ENCODE data around the gene MTCH1. TPM values are rescaled to one million over a fixed set of nuclear protein-coding genes. Genes with fewer than 3 reads are reported as not detected.

MTCH1 gene
- total and polyA plus RNA-seq, 2 experiments from 2014 or later = 108 to 271 TPM

DNA sequence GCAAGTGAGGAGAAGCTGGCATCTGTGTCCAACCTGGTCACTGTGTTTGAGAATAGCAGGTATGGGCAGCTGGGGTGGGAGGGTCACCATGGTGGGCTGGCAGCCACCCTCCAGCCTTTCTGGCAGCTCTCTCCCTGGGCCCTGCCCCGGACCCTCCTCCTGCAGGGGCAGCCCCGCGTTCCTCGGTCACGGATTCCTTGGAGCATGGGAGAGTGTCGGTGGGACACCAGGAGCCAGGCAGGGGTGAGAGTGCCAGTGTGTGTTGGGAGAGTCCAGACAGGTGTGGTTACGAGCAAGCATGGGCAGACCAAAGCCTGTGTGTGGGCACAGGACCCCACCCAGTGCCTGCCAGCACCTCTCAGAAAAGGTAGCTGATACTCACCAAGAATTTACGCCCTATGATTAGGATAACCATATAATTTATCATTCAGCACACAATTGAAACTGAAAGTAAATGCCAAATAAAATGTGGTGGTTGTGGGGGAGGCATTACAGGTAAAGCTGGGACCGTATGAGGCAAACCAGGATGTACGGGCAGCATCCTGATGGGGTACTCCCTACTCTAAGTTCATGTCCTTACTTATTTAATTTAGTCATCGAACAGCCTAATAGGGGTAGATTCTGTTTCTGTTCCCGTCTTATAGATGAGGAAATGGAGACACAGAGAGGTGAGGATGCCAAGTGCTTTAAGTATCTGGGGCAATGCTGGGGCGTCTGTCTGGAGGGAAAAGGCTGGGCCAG is 20.0 kb upstream of the MTCH1 start:
- Mint-ChIP-seq H3K27me3 (ENCODE audit: insufficient read depth, low read depth, poor library complexity) (peaks cover 14% of the 10 kb centered on the region), H3K4me1 (no peaks in the 10 kb centered on the region), H3K9me3 (no peaks in the 10 kb centered on the region), H3K27ac (no peak overlapping the region), H3K36me3 (ENCODE audit: low read depth) (no peaks in the 10 kb centered on the region), H3K4me3 (no peak overlapping the region; the same call in 2 of the 3 replicates)
- Histone ChIP-seq H3K9me2 (ENCODE audit: insufficient read depth) (no peaks in the 10 kb centered on the region), H3K4me1 (ENCODE audit: insufficient read depth) (no peaks in the 10 kb centered on the region), H3K27me3 (ENCODE audit: insufficient read depth) (no peaks in the 10 kb centered on the region), H3K79me2 (replicated peaks; ENCODE audit: insufficient read depth) (no peaks in the 10 kb centered on the region), H3K4me3 (no peak overlapping the region), H3K4me2 (no peak overlapping the region), H3K27ac (ENCODE audit: low read depth) (no peak overlapping the region), H4K20me1 (replicated peaks; ENCODE audit: insufficient read depth) (no peaks in the 10 kb centered on the region), H3F3A (replicated peaks; ENCODE audit: low read depth) (no peaks in the 10 kb centered on the region), H2AFZ (0 out of 2 replicates have a peak overlapping the region, but pooled peaks have one; percentile 56), H3K36me3 (ENCODE audit: insufficient read depth) (no peaks in the 10 kb centered on the region)
- no peak for TF ChIP-seq POLR2AphosphoS5 (IDR thresholded peaks at IDR 0.05; ENCODE audit: low read depth)
- TF ChIP-seq, protein P1, sequence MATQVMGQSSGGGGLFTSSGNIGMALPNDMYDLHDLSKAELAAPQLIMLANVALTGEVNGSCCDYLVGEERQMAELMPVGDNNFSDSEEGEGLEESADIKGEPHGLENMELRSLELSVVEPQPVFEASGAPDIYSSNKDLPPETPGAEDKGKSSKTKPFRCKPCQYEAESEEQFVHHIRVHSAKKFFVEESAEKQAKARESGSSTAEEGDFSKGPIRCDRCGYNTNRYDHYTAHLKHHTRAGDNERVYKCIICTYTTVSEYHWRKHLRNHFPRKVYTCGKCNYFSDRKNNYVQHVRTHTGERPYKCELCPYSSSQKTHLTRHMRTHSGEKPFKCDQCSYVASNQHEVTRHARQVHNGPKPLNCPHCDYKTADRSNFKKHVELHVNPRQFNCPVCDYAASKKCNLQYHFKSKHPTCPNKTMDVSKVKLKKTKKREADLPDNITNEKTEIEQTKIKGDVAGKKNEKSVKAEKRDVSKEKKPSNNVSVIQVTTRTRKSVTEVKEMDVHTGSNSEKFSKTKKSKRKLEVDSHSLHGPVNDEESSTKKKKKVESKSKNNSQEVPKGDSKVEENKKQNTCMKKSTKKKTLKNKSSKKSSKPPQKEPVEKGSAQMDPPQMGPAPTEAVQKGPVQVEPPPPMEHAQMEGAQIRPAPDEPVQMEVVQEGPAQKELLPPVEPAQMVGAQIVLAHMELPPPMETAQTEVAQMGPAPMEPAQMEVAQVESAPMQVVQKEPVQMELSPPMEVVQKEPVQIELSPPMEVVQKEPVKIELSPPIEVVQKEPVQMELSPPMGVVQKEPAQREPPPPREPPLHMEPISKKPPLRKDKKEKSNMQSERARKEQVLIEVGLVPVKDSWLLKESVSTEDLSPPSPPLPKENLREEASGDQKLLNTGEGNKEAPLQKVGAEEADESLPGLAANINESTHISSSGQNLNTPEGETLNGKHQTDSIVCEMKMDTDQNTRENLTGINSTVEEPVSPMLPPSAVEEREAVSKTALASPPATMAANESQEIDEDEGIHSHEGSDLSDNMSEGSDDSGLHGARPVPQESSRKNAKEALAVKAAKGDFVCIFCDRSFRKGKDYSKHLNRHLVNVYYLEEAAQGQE (IDR thresholded peaks at IDR 0.05; ENCODE audit: unreplicated experiment) = no peak
- no peak for TF ChIP-seq EZH2phosphoT487 (IDR thresholded peaks at IDR 0.05; ENCODE audit: unreplicated experiment)
- TF ChIP-seq STAT1 (IDR thresholded peaks at IDR 0.05; ENCODE audit: unreplicated experiment) = no peak
- TF ChIP-seq, protein P2, sequence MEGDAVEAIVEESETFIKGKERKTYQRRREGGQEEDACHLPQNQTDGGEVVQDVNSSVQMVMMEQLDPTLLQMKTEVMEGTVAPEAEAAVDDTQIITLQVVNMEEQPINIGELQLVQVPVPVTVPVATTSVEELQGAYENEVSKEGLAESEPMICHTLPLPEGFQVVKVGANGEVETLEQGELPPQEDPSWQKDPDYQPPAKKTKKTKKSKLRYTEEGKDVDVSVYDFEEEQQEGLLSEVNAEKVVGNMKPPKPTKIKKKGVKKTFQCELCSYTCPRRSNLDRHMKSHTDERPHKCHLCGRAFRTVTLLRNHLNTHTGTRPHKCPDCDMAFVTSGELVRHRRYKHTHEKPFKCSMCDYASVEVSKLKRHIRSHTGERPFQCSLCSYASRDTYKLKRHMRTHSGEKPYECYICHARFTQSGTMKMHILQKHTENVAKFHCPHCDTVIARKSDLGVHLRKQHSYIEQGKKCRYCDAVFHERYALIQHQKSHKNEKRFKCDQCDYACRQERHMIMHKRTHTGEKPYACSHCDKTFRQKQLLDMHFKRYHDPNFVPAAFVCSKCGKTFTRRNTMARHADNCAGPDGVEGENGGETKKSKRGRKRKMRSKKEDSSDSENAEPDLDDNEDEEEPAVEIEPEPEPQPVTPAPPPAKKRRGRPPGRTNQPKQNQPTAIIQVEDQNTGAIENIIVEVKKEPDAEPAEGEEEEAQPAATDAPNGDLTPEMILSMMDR (conservative IDR thresholded peaks at IDR 0.05; ENCODE audit: low read depth in 2 of 2) = no peak
- no peak for TF ChIP-seq NANOG (IDR thresholded peaks at IDR 0.05; ENCODE audit: borderline replicate concordance)
- ATAC-seq = no peak
- no peak for DNase-seq (ENCODE audit: low spot score)

DNA sequence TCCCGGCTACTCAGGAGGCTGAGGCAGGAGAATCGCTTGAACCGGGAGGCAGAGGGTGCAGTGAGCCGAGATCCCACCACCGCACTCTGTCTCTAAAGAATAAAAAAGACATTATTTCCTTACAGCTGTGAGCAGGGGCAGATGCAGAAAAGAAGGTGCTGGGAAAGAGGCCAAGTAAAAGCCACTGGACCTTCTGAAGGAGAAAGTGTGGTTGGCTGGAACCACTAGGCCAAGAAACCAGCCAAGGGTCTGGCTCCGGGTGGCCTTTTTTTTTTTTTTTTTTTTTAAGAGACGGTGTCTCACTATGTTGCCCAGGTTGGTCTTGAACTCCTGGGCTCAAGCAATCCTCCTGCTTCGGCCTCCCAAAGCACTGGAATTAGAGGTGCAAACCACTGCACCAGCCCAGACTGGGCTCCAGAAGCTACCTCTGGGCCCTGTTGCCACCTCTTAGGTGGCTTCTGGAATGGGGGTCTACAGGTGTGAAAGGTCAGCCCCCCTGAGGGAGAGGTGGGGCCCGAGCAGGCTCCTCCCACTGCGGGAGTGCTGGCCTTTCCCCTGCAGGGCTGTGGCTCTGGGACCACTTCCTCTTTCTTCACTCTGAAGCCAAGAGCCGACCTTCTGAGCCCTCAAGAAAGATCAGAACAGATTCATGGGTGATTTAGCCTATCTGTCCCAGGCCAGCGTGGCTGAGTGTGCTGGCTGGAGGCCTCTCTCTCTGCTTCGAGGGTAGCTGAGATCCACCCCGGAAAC is 19.2 kb upstream of the MTCH1 start, which contains the start of gene FGD2:
Gene FGD2 (plus strand): TSS at position 595 of the 750 bp plus-strand sequence. CDS start 163 bp downstream, outside the sequence.
- Histone ChIP-seq H3K27me3 (ENCODE audit: insufficient read depth) (no peaks in the 10 kb centered on the region), H3K79me2 (replicated peaks; ENCODE audit: insufficient read depth) (no peaks in the 10 kb centered on the region), H3F3A (replicated peaks; ENCODE audit: low read depth) (no peaks in the 10 kb centered on the region), H3K9me2 (ENCODE audit: insufficient read depth) (no peaks in the 10 kb centered on the region), H3K4me2 (no peak within 1 kb of the TSS), H4K20me1 (replicated peaks; ENCODE audit: insufficient read depth) (no peaks in the 10 kb centered on the region), H2AFZ (0 out of 2 replicates have a peak within 1 kb of the TSS, but pooled peaks have one; percentile 56), H3K27ac (ENCODE audit: low read depth) (no peak within 1 kb of the TSS), H3K36me3 (ENCODE audit: insufficient read depth) (no peaks in the 10 kb centered on the region), H3K4me1 (ENCODE audit: insufficient read depth) (no peaks in the 10 kb centered on the region), H3K4me3 (no peak within 1 kb of the TSS)
- ATAC-seq (peak; percentile 21; the same call in 1 of the 3 replicates), DNase-seq (ENCODE audit: low spot score) (no peak)
- Mint-ChIP-seq H3K36me3 (ENCODE audit: low read depth) (no peaks in the 10 kb centered on the region), H3K4me1 (no peaks in the 10 kb centered on the region), H3K4me3 (no peak within 1 kb of the TSS; the same call in 2 of the 3 replicates), H3K9me3 (no peaks in the 10 kb centered on the region), H3K27me3 (ENCODE audit: insufficient read depth, low read depth, poor library complexity) (peaks cover 11% of the 10 kb centered on the region), H3K27ac (no peak within 1 kb of the TSS)
- TF ChIP-seq STAT1 (IDR thresholded peaks at IDR 0.05; ENCODE audit: unreplicated experiment) (no peak), JUNB (IDR thresholded peaks at IDR 0.05; ENCODE audit: unreplicated experiment) (no peak), ZNF331 (CRISPR knock-in tag; IDR thresholded peaks at IDR 0.05; ENCODE audit: low read depth) (no peak), CREB1 (CRISPR knock-in tag; IDR thresholded peaks at IDR 0.05; ENCODE audit: low read depth) (no peak), EZH2phosphoT487 (IDR thresholded peaks at IDR 0.05; ENCODE audit: unreplicated experiment) (no peak), NANOG (IDR thresholded peaks at IDR 0.05; ENCODE audit: borderline replicate concordance) (no peak), POLR2AphosphoS5 (IDR thresholded peaks at IDR 0.05; ENCODE audit: low read depth) (no peak)
- TF ChIP-seq, protein P3, sequence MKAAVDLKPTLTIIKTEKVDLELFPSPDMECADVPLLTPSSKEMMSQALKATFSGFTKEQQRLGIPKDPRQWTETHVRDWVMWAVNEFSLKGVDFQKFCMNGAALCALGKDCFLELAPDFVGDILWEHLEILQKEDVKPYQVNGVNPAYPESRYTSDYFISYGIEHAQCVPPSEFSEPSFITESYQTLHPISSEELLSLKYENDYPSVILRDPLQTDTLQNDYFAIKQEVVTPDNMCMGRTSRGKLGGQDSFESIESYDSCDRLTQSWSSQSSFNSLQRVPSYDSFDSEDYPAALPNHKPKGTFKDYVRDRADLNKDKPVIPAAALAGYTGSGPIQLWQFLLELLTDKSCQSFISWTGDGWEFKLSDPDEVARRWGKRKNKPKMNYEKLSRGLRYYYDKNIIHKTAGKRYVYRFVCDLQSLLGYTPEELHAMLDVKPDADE (IDR thresholded peaks at IDR 0.05) = no peak
